Measurements from ENCODE around the gene CTDSPL.
A peak's percentile ranks its signal among the peaks of the same experiment; 100 is the strongest.

Gene CTDSPL

DNA sequence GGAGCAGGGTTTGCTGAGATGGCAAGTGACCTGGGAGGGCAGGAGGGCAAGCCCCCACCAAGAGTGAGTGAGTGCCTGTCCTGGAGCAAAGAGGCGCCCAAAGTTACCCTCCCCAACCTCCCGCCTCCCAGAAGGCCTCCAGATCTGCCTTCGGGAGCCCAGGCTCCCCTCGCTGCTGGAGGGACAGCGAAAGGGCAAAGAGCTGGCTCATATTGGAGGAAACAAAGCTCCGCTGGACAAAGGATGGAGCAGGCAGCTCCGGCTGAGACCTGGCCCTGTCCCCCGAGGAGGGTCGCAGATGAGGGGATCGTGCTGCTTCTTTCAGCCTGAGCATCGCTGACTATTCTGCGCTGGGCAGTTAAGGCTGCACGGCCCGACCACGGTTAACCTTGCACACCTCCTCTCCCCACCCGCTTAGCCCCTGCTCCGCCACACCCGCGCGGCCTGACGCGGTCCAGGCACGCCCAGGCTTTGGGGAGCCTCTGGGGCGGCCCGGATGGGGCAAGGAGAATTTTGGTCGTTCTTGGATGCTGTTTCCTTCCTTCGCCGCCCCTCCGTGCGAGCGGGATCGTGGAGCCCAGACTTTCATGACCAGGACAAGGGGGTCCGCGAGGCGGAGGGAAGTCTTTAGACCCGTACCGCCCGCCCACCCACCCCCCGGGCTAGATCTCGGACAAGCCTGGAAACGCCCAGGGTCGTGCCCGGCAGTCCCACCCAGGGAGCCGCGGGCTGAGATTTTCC lies 167.1 kb downstream of the CTDSPL start:
- no peak for TF ChIP-seq CTCF (IDR thresholded peaks at IDR 0.05; ENCODE audit: insufficient read depth, low read length, poor library complexity, severe bottlenecking)
- no peaks in the 10 kb centered on the region for H3K36me3 ChIP-seq (ENCODE audit: control insufficient read depth, insufficient read depth, low read length)
- no peak for DNase-seq (ENCODE audit: extremely low read depth, insufficient read length)
- no peak overlapping the region for H3K4me3 ChIP-seq (replicated peaks; ENCODE audit: low read depth, low read length)
- no peaks in the 10 kb centered on the region; the same call in 1 of the 2 replicates for H3K27me3 ChIP-seq (replicated peaks; ENCODE audit: control insufficient read depth, insufficient read depth, low read length)

GRCh38 chr3:38029400-38030125 lies 167.9 kb downstream of the CTDSPL start, which contains the start of gene PLCD1:
Gene PLCD1, minus strand, starts transcription at chr3:38029642. Its CDS starts 103 bp downstream, at chr3:38029539.
- H3K4me3 ChIP-seq (replicated peaks; ENCODE audit: low read depth, low read length) = peak within 1 kb of the TSS; percentile 9; the same call in 1 of the 2 replicates
- no peaks in the 10 kb centered on the region for H3K36me3 ChIP-seq (ENCODE audit: control insufficient read depth, insufficient read depth, low read length)
- no peaks in the 10 kb centered on the region; the same call in none of the 2 replicates for H3K27me3 ChIP-seq (replicated peaks; ENCODE audit: control insufficient read depth, insufficient read depth, low read length)
- no peak for DNase-seq (ENCODE audit: extremely low read depth, insufficient read length)
- no peak for TF ChIP-seq CTCF (IDR thresholded peaks at IDR 0.05; ENCODE audit: insufficient read depth, low read length, poor library complexity, severe bottlenecking)

- no peaks in the 10 kb centered on the region; the same call in none of the 2 replicates for H3K27me3 ChIP-seq (replicated peaks; ENCODE audit: control insufficient read depth, insufficient read depth, low read length)
- TF ChIP-seq CTCF (IDR thresholded peaks at IDR 0.05; ENCODE audit: insufficient read depth, low read length, poor library complexity, severe bottlenecking) = no peak
These were observed 168.7 kb downstream of the CTDSPL start for GRCh38 chr3:38030126-38031021.

GRCh38 chr3:38031022-38031994 lies 169.6 kb downstream of the CTDSPL start:
- Histone ChIP-seq H3K36me3 (ENCODE audit: control insufficient read depth, insufficient read depth, low read length) (no peaks in the 10 kb centered on the region), H3K27me3 (replicated peaks; ENCODE audit: control insufficient read depth, insufficient read depth, low read length) (no peaks in the 10 kb centered on the region; the same call in none of the 2 replicates), H3K4me3 (replicated peaks; ENCODE audit: low read depth, low read length) (no peak overlapping the region)
- no peak for DNase-seq (ENCODE audit: extremely low read depth, insufficient read length)
- TF ChIP-seq CTCF (IDR thresholded peaks at IDR 0.05; ENCODE audit: insufficient read depth, low read length, poor library complexity, severe bottlenecking) = no peak

More at GRCh38 chr3:38030126-38031021, 168.7 kb downstream of the CTDSPL start:
- DNase-seq (ENCODE audit: extremely low read depth, insufficient read length) = no peak
- Histone ChIP-seq H3K4me3 (replicated peaks; ENCODE audit: low read depth, low read length) (no peak overlapping the region), H3K36me3 (ENCODE audit: control insufficient read depth, insufficient read depth, low read length) (no peaks in the 10 kb centered on the region)

Data from GM06990 (cell line).